WTC11 (cell line): ENCODE measurements around the gene COL6A5. TPM values are rescaled to one million over a fixed set of nuclear protein-coding genes. Genes with fewer than 3 reads are reported as not detected.

Experiments used
- ATAC-seq: fragments of 200-7000 bp; cut with Tn5 transposase; 2 replicates; pipeline ENCODE4 v1.10.0; 2021; ENCODE audit warnings: mild to moderate bottlenecking, moderate library complexity
- CTCF ChIA-PET: fragments of 300-600 bp; sonication (Branson Sonifier 250); formaldehyde crosslinking; loops from one replicate; lab custom pipeline; 2021; ENCODE audit warnings: antibody characterized with exemption; lab: Charles Lee
- POLR2A ChIA-PET: fragments of 350-600 bp; sonication (Branson Sonifier 250); formaldehyde crosslinking; loops from one replicate; lab custom pipeline; 2021; ENCODE audit warnings: antibody characterized with exemption; lab: Charles Lee
- DNase-seq: peaks from one replicate; pipeline ENCODE4 v3.0.0; 2021; ENCODE audit warnings: low spot score
- H3K27ac Mint-ChIP-seq: 2 replicates; pipeline ENCODE4 v1.8.0; 2021; ENCODE audit warnings: mixed read lengths
- H3K27me3 Mint-ChIP-seq: 2 replicates; pipeline ENCODE4 v1.8.0; 2021; ENCODE audit warnings: low read depth, mild to moderate bottlenecking, moderate library complexity, mixed read lengths
- H3K36me3 Mint-ChIP-seq: 2 replicates; pipeline ENCODE4 v1.8.0; 2021; ENCODE audit warnings: mixed read lengths
- H3K4me1 Mint-ChIP-seq: 2 replicates; pipeline ENCODE4 v1.8.0; 2022; ENCODE audit warnings: mixed read lengths
- H3K4me3 Mint-ChIP-seq: 2 replicates; pipeline ENCODE4 v1.8.0; 2021; ENCODE audit warnings: mild to moderate bottlenecking, moderate library complexity, mixed read lengths
- H3K9me3 Mint-ChIP-seq: 2 replicates; pipeline ENCODE4 v1.8.0; 2021; ENCODE audit warnings: mixed read lengths
- CBFB ChIP-seq: sonication (generic); formaldehyde crosslinking; IDR thresholded peaks from 2 replicates; pipeline ENCODE4 v1.8.1; 2022; ENCODE audit warnings: mild to moderate bottlenecking, low read depth, missing genetic modification reagents
- EMX1 ChIP-seq: fragments of 250-450 bp; sonication (Bioruptor Pico); IDR thresholded peaks from 2 replicates; pipeline ENCODE4 v1.8.0; 2021; ENCODE audit warnings: mild to moderate bottlenecking
- FOXP1 ChIP-seq: sonication (generic); formaldehyde crosslinking; IDR thresholded peaks from 2 replicates; pipeline ENCODE4 v1.8.0; 2022; ENCODE audit warnings: missing genetic modification reagents, mild to moderate bottlenecking, moderate library complexity, borderline replicate concordance
- IRF2 ChIP-seq: sonication (generic); formaldehyde crosslinking; IDR thresholded peaks from 2 replicates; pipeline ENCODE4 v1.8.0; 2022; ENCODE audit warnings: low read depth, missing genetic modification reagents, borderline replicate concordance
- MXD4 ChIP-seq: fragments of 250-450 bp; sonication (Bioruptor Pico); IDR thresholded peaks from 2 replicates; pipeline ENCODE4 v1.8.0; 2021; ENCODE audit warnings: mild to moderate bottlenecking, moderate library complexity, borderline replicate concordance
- NFYB ChIP-seq: sonication (generic); formaldehyde crosslinking; conservative IDR thresholded peaks from 2 replicates; pipeline ENCODE4 v1.8.0; 2022; ENCODE audit warnings: low read depth, missing genetic modification reagents
- TP53 ChIP-seq: sonication (generic); formaldehyde crosslinking; IDR thresholded peaks from 2 replicates; pipeline ENCODE4 v1.8.1; 2023; ENCODE audit warnings: mild to moderate bottlenecking, missing genetic modification reagents
- ZNF138 ChIP-seq: sonication (generic); formaldehyde crosslinking; conservative IDR thresholded peaks from 2 replicates; pipeline ENCODE4 v1.8.1; 2022; ENCODE audit warnings: mild to moderate bottlenecking, moderate library complexity, missing genetic modification reagents
- ZNF219 ChIP-seq: sonication (generic); formaldehyde crosslinking; IDR thresholded peaks from 2 replicates; pipeline ENCODE4 v1.8.0; 2023; ENCODE audit warnings: missing genetic modification reagents, mild to moderate bottlenecking, borderline replicate concordance
- total RNA-seq: library from RNA; stranded (reverse); gene quantifications from 3 replicates; pipeline ENCODE4 v1.2.3, GENCODE V29; 2021
- TF ChIP-seq, protein P1 (sequence below): sonication (generic); formaldehyde crosslinking; IDR thresholded peaks from 2 replicates; pipeline ENCODE4 v1.8.0; 2022; ENCODE audit warnings: missing genetic modification reagents
- TF ChIP-seq, protein P2 (sequence below): sonication (generic); formaldehyde crosslinking; IDR thresholded peaks from 2 replicates; pipeline ENCODE4 v1.8.1; 2022; ENCODE audit warnings: missing genetic modification reagents, borderline replicate concordance
- TF ChIP-seq, protein P3 (sequence below): fragments of 250-450 bp; sonication (Bioruptor Pico); IDR thresholded peaks from 2 replicates; pipeline ENCODE4 v2.1.2; 2022; ENCODE audit warnings: mild to moderate bottlenecking, moderate library complexity
- TF ChIP-seq, protein P4 (sequence below): sonication (generic); formaldehyde crosslinking; IDR thresholded peaks from 2 replicates; pipeline ENCODE4 v1.8.0; 2022; ENCODE audit warnings: mild to moderate bottlenecking, missing genetic modification reagents
- TF ChIP-seq, protein P5 (sequence below): sonication (generic); formaldehyde crosslinking; IDR thresholded peaks from 2 replicates; pipeline ENCODE4 v1.8.1; 2023; ENCODE audit warnings: mild to moderate bottlenecking, missing genetic modification reagents, borderline replicate concordance
- TF ChIP-seq, protein P6 (sequence below): sonication (generic); formaldehyde crosslinking; IDR thresholded peaks from 2 replicates; pipeline ENCODE4 v1.8.0; 2023; ENCODE audit warnings: mild to moderate bottlenecking, missing genetic modification reagents
- TF ChIP-seq, protein P7 (sequence below): sonication (generic); formaldehyde crosslinking; IDR thresholded peaks from 2 replicates; pipeline ENCODE4 v1.8.1; 2022; ENCODE audit warnings: mild to moderate bottlenecking, missing genetic modification reagents, moderate library complexity, borderline replicate concordance

COL6A5 gene
- total RNA-seq, 1 experiment from 2014 or later, result not detected

DNA sequence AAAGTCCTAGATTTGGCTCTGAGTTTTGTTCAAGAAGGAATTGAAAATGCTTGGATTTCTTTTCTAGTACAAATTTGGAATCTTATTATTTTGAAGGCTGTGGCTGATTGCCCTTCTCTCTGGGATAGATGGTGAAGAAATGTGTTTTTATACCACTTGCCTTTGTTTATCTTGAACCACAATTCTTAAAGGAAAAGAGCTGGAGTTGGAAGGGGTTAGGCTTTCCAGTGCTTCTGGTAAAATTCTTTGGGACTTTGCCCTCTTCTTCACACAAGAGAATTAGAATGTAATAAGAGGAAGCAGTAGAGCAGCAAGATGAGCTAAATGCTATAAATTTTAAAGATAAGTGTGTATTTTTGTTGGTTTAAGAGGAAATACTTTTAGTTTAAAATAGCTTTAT lies 65.8 kb downstream of the COL6A5 start (continued):
- TF ChIP-seq, protein P1, sequence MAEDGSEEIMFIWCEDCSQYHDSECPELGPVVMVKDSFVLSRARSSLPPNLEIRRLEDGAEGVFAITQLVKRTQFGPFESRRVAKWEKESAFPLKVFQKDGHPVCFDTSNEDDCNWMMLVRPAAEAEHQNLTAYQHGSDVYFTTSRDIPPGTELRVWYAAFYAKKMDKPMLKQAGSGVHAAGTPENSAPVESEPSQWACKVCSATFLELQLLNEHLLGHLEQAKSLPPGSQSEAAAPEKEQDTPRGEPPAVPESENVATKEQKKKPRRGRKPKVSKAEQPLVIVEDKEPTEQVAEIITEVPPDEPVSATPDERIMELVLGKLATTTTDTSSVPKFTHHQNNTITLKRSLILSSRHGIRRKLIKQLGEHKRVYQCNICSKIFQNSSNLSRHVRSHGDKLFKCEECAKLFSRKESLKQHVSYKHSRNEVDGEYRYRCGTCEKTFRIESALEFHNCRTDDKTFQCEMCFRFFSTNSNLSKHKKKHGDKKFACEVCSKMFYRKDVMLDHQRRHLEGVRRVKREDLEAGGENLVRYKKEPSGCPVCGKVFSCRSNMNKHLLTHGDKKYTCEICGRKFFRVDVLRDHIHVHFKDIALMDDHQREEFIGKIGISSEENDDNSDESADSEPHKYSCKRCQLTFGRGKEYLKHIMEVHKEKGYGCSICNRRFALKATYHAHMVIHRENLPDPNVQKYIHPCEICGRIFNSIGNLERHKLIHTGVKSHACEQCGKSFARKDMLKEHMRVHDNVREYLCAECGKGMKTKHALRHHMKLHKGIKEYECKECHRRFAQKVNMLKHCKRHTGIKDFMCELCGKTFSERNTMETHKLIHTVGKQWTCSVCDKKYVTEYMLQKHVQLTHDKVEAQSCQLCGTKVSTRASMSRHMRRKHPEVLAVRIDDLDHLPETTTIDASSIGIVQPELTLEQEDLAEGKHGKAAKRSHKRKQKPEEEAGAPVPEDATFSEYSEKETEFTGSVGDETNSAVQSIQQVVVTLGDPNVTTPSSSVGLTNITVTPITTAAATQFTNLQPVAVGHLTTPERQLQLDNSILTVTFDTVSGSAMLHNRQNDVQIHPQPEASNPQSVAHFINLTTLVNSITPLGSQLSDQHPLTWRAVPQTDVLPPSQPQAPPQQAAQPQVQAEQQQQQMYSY (CRISPR knock-in tag), result no peak
- TF ChIP-seq ZNF138 (CRISPR knock-in tag) (no peak), EMX1 (CRISPR knock-in tag) (no peak), CBFB (no peak)

DNA sequence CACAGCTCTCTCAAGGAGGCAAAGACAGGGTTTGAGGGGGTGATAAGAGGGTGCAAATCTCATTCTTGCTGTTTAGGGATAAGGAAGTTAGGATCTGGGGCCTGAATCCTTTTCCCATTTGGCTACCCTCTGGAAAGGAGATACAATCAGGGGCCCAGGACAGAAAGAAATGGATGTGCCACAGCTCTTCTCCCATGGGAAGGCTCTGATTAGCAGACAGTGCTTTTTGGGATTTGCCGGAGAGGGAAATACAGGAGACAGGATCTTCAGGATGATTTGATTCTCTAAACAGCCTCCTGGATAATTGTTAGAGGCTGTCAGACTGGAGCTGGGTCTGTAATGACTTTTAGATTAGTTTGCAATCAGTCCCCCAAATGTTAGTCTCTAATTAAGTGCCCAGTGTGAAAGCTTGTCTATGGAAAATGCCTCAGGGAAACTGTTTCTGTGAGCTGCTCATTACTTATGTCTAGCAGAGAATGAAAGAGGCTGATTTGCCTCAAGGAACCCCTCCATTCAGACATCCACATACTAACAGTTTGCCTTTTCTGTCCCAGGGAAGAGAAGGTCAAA lies 67.6 kb downstream of the COL6A5 start:
- Mint-ChIP-seq H3K4me1 (peaks cover 10% of the 10 kb centered on the region), H3K27me3 (peaks cover 4% of the 10 kb centered on the region; the same call in 1 of the 2 replicates), H3K27ac (no peak overlapping the region), H3K4me3 (no peak overlapping the region), H3K9me3 (peaks cover 33% of the 10 kb centered on the region), H3K36me3 (peaks cover 20% of the 10 kb centered on the region)
- no peak for ATAC-seq
- TF ChIP-seq FOXP1 (CRISPR knock-in tag), result no peak
- TF ChIP-seq TP53 (CRISPR knock-in tag), result no peak
- TF ChIP-seq, protein P2, sequence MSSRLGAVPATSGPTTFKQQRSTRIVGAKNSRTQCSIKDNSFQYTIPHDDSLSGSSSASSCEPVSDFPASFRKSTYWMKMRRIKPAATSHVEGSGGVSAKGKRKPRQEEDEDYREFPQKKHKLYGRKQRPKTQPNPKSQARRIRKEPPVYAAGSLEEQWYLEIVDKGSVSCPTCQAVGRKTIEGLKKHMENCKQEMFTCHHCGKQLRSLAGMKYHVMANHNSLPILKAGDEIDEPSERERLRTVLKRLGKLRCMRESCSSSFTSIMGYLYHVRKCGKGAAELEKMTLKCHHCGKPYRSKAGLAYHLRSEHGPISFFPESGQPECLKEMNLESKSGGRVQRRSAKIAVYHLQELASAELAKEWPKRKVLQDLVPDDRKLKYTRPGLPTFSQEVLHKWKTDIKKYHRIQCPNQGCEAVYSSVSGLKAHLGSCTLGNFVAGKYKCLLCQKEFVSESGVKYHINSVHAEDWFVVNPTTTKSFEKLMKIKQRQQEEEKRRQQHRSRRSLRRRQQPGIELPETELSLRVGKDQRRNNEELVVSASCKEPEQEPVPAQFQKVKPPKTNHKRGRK (CRISPR knock-in tag), result no peak
- TF ChIP-seq, protein P3, sequence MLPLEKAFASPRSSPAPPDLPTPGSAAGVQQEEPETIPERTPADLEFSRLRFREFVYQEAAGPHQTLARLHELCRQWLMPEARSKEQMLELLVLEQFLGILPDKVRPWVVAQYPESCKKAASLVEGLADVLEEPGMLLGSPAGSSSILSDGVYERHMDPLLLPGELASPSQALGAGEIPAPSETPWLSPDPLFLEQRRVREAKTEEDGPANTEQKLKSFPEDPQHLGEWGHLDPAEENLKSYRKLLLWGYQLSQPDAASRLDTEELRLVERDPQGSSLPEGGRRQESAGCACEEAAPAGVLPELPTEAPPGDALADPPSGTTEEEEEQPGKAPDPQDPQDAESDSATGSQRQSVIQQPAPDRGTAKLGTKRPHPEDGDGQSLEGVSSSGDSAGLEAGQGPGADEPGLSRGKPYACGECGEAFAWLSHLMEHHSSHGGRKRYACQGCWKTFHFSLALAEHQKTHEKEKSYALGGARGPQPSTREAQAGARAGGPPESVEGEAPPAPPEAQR, result no peak
- no peak for TF ChIP-seq IRF2 (CRISPR knock-in tag)
- TF ChIP-seq, protein P4, sequence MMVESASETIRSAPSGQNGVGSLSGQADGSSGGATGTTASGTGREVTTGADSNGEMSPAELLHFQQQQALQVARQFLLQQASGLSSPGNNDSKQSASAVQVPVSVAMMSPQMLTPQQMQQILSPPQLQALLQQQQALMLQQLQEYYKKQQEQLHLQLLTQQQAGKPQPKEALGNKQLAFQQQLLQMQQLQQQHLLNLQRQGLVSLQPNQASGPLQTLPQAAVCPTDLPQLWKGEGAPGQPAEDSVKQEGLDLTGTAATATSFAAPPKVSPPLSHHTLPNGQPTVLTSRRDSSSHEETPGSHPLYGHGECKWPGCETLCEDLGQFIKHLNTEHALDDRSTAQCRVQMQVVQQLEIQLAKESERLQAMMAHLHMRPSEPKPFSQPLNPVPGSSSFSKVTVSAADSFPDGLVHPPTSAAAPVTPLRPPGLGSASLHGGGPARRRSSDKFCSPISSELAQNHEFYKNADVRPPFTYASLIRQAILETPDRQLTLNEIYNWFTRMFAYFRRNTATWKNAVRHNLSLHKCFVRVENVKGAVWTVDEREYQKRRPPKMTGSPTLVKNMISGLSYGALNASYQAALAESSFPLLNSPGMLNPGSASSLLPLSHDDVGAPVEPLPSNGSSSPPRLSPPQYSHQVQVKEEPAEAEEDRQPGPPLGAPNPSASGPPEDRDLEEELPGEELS (CRISPR knock-in tag), result no peak
- TF ChIP-seq, protein P5, sequence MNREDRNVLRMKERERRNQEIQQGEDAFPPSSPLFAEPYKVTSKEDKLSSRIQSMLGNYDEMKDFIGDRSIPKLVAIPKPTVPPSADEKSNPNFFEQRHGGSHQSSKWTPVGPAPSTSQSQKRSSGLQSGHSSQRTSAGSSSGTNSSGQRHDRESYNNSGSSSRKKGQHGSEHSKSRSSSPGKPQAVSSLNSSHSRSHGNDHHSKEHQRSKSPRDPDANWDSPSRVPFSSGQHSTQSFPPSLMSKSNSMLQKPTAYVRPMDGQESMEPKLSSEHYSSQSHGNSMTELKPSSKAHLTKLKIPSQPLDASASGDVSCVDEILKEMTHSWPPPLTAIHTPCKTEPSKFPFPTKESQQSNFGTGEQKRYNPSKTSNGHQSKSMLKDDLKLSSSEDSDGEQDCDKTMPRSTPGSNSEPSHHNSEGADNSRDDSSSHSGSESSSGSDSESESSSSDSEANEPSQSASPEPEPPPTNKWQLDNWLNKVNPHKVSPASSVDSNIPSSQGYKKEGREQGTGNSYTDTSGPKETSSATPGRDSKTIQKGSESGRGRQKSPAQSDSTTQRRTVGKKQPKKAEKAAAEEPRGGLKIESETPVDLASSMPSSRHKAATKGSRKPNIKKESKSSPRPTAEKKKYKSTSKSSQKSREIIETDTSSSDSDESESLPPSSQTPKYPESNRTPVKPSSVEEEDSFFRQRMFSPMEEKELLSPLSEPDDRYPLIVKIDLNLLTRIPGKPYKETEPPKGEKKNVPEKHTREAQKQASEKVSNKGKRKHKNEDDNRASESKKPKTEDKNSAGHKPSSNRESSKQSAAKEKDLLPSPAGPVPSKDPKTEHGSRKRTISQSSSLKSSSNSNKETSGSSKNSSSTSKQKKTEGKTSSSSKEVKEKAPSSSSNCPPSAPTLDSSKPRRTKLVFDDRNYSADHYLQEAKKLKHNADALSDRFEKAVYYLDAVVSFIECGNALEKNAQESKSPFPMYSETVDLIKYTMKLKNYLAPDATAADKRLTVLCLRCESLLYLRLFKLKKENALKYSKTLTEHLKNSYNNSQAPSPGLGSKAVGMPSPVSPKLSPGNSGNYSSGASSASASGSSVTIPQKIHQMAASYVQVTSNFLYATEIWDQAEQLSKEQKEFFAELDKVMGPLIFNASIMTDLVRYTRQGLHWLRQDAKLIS, result no peak
- TF ChIP-seq NFYB (CRISPR knock-in tag), result no peak
- TF ChIP-seq ZNF219 (CRISPR knock-in tag), result no peak
- TF ChIP-seq, protein P6, sequence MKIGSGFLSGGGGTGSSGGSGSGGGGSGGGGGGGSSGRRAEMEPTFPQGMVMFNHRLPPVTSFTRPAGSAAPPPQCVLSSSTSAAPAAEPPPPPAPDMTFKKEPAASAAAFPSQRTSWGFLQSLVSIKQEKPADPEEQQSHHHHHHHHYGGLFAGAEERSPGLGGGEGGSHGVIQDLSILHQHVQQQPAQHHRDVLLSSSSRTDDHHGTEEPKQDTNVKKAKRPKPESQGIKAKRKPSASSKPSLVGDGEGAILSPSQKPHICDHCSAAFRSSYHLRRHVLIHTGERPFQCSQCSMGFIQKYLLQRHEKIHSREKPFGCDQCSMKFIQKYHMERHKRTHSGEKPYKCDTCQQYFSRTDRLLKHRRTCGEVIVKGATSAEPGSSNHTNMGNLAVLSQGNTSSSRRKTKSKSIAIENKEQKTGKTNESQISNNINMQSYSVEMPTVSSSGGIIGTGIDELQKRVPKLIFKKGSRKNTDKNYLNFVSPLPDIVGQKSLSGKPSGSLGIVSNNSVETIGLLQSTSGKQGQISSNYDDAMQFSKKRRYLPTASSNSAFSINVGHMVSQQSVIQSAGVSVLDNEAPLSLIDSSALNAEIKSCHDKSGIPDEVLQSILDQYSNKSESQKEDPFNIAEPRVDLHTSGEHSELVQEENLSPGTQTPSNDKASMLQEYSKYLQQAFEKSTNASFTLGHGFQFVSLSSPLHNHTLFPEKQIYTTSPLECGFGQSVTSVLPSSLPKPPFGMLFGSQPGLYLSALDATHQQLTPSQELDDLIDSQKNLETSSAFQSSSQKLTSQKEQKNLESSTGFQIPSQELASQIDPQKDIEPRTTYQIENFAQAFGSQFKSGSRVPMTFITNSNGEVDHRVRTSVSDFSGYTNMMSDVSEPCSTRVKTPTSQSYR (CRISPR knock-in tag), result no peak
- no peak for TF ChIP-seq MXD4
- TF ChIP-seq, protein P7, sequence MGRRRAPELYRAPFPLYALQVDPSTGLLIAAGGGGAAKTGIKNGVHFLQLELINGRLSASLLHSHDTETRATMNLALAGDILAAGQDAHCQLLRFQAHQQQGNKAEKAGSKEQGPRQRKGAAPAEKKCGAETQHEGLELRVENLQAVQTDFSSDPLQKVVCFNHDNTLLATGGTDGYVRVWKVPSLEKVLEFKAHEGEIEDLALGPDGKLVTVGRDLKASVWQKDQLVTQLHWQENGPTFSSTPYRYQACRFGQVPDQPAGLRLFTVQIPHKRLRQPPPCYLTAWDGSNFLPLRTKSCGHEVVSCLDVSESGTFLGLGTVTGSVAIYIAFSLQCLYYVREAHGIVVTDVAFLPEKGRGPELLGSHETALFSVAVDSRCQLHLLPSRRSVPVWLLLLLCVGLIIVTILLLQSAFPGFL (CRISPR knock-in tag), result no peak
- ChIA-PET CTCF (no interaction called here), POLR2A (no interaction called here)
- DNase-seq, result no peak
